ENCODE measurements around the gene PRRT1.

DNA sequence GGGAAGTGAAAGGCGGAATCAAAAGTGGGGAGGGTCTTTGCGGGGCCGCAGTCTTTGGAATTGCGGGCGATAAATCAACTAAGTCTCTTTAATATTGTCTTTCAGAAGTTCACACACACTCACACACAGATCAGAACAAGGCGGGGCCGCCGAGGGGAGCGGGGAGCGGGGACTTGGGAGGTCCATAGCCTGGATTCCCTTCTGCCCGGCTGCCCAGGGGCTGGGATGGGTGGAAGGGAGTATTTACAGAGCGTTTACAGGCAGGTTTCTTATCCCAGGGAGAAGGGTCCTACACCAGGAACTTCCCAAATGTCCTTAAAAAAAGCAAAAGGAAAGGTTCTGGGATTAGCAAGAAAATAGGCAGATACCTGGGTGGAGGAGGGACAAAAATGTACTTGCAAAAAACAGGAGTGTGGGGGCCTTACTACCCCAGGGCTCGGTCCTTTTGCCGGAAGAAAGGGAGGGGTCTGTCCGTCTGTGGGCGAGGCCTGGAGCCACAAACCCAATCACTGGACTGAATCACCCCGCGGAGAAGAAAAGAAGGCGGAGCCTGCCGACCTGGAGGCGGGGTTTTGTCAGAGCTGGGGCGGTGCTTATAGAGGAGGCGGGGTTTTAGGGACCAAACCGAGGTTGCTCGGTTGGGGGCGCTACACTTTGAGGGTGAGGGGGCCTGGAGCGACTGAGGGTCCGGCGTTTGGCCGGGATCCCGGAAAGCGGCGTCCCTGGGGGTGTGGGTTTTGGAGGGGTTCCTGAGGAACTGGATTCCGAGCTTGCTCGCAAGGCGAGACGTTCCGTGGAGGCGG lies 3.2 kb downstream of the PRRT1 start:
- no peak for TF ChIP-seq POLR2A (IDR thresholded peaks at IDR 0.05)
- TF ChIP-seq, protein P1, sequence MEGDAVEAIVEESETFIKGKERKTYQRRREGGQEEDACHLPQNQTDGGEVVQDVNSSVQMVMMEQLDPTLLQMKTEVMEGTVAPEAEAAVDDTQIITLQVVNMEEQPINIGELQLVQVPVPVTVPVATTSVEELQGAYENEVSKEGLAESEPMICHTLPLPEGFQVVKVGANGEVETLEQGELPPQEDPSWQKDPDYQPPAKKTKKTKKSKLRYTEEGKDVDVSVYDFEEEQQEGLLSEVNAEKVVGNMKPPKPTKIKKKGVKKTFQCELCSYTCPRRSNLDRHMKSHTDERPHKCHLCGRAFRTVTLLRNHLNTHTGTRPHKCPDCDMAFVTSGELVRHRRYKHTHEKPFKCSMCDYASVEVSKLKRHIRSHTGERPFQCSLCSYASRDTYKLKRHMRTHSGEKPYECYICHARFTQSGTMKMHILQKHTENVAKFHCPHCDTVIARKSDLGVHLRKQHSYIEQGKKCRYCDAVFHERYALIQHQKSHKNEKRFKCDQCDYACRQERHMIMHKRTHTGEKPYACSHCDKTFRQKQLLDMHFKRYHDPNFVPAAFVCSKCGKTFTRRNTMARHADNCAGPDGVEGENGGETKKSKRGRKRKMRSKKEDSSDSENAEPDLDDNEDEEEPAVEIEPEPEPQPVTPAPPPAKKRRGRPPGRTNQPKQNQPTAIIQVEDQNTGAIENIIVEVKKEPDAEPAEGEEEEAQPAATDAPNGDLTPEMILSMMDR (IDR thresholded peaks at IDR 0.05 in 8 of 11, conservative IDR thresholded peaks at IDR 0.05 in 3 of 11): peak in 4 of 11 experiments; percentile 17 to 50 (median 32)
- TF ChIP-seq POLR2AphosphoS5 (IDR thresholded peaks at IDR 0.05): no peak

Data from spleen (tissue), 7 donors.